ENCODE data around the gene IRF8.

IRF8 gene

GRCh38 chr16:85914423-85914794 lies 15.4 kb downstream of the IRF8 start:
- no peak for FAIRE-seq

GRCh38 chr16:85915125-85915845 lies 16.3 kb downstream of the IRF8 start:
- FAIRE-seq = no peak

- FAIRE-seq = no peak
Observed at GRCh38 chr16:85916141-85916890, 17.4 kb downstream of the IRF8 start.

GRCh38 chr16:85917012-85917411 lies 18.1 kb downstream of the IRF8 start:
- FAIRE-seq = no peak

GRCh38 chr16:85917959-85918358 lies 19.0 kb downstream of the IRF8 start:
- FAIRE-seq = no peak

- no peak for FAIRE-seq
Observed at GRCh38 chr16:85918436-85918835, 19.5 kb downstream of the IRF8 start.

- FAIRE-seq = no peak
Observed at GRCh38 chr16:85919271-85920267, 20.6 kb downstream of the IRF8 start.

GRCh38 chr16:85921026-85921425 lies 22.1 kb downstream of the IRF8 start:
- no peak for FAIRE-seq

- no peak for FAIRE-seq
Observed at GRCh38 chr16:85923153-85924021, 24.4 kb downstream of the IRF8 start.

- no peak for FAIRE-seq
Observed at GRCh38 chr16:85924675-85925074, 25.7 kb downstream of the IRF8 start.

- FAIRE-seq = no peak
Observed at GRCh38 chr16:85926370-85926769, 27.4 kb downstream of the IRF8 start.

- FAIRE-seq = no peak
Observed at GRCh38 chr16:85927371-85927770, 28.4 kb downstream of the IRF8 start.

GRCh38 chr16:85927959-85928358 lies 29.0 kb downstream of the IRF8 start:
- FAIRE-seq = no peak

GRCh38 chr16:85928401-85928820 lies 29.4 kb downstream of the IRF8 start:
- no peak for FAIRE-seq

- FAIRE-seq = no peak
Observed at GRCh38 chr16:85929259-85929721, 30.3 kb downstream of the IRF8 start.

GRCh38 chr16:85930301-85930700 lies 31.3 kb downstream of the IRF8 start:
- FAIRE-seq = no peak

- no peak for FAIRE-seq
Observed at GRCh38 chr16:85931596-85932402, 32.8 kb downstream of the IRF8 start.

- FAIRE-seq = no peak
Observed at GRCh38 chr16:85934210-85934609, 35.2 kb downstream of the IRF8 start.

- FAIRE-seq = no peak
Observed at GRCh38 chr16:85935391-85935973, 36.5 kb downstream of the IRF8 start.

GRCh38 chr16:85935974-85936760 lies 37.2 kb downstream of the IRF8 start:
- FAIRE-seq = no peak
